Measurements from ENCODE around the gene HLA-G. TPM values are rescaled to one million over a fixed set of nuclear protein-coding genes. Genes with fewer than 3 reads are reported as not detected.

The HLA-G gene
- total RNA-seq, 1 donor from 2014 or later: not detected

GRCh38 chr6:29791786-29792122, 35.9 kb upstream of the HLA-G start:
- no peak for DNase-seq
- Mint-ChIP-seq H3K9me3 (ENCODE audit: unreplicated experiment) (peaks cover 3% of the 10 kb centered on the region), H3K27ac (ENCODE audit: unreplicated experiment) (no peak overlapping the region), H3K4me3 (ENCODE audit: unreplicated experiment) (peak overlapping the region; percentile 34), H3K36me3 (ENCODE audit: unreplicated experiment) (peaks cover 6% of the 10 kb centered on the region), H3K27me3 (ENCODE audit: unreplicated experiment) (peaks cover 5% of the 10 kb centered on the region), H3K4me1 (ENCODE audit: low read depth, unreplicated experiment) (no peaks in the 10 kb centered on the region)
- no peak for TF ChIP-seq CTCF (IDR thresholded peaks at IDR 0.05; ENCODE audit: partially characterized antibody, unreplicated experiment)

DNA sequence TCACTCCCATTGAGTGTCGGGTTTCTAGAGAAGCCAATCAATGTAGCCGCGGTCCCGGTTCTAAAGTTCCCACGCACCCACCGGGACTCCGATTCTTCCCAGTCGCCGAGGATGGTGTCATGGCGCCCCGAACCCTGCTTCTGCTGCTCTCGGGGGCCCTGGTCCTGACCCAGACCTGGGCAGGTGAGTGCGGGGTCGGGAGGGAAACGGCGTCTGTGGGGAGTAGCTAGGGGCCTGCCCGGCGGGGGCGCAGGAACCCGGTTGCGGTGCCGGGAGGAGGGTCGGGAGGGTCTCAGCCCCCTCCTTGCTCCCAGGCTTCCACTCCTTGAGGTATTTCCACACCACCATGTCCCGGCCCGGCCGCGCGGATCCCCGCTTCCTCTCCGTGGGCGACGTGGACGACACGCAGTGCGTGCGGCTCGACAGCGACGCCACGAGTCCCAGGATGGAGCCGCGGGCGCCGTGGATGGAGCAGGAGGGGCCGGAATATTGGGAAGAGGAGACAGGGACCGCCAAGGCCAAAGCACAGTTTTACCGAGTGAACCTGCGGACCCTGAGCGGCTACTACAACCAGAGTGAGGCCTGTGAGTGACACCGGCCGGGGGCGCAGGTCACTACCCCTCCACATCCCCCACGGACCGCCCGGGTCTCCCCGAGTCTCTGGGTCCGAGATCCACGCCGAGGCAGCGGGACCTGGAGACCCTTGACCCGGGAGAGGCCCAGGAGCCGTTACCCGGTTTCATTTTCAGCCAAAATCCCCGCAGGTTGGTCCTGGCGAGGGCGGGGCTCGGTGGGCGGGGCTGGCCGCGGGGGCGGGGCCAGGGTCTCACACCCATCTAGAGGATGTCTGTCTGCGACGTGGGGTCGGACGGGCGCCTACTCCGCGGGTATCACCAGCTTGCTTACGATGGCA, 35.2 kb upstream of the HLA-G start:
- TF ChIP-seq CTCF (IDR thresholded peaks at IDR 0.05; ENCODE audit: partially characterized antibody, unreplicated experiment): no peak
- Mint-ChIP-seq H3K4me3 (ENCODE audit: unreplicated experiment) (peak overlapping the region; percentile 75), H3K27me3 (ENCODE audit: unreplicated experiment) (peaks cover 5% of the 10 kb centered on the region), H3K9me3 (ENCODE audit: unreplicated experiment) (peaks cover 3% of the 10 kb centered on the region), H3K36me3 (ENCODE audit: unreplicated experiment) (peaks cover 6% of the 10 kb centered on the region), H3K27ac (ENCODE audit: unreplicated experiment) (no peak overlapping the region), H3K4me1 (ENCODE audit: low read depth, unreplicated experiment) (no peaks in the 10 kb centered on the region)
- peak; percentile 33 for DNase-seq

DNA sequence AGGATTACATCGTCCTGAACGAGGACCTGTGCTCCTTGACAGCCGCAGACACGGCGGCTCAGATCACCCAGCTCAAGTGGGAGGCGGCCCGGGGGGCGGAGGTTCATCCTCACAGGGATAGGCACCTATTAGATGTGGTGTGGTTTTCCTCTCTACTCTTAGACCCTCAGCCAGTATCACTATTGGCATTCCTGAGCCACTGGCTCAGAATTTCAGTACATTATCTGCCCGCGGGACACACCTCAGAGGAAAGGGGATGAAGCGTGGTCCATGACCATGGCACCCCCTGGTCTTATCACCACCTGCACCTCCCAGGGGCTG, 34.6 kb upstream of the HLA-G start:
- no peaks in the 10 kb centered on the region for H3K4me1 Mint-ChIP-seq (ENCODE audit: low read depth, unreplicated experiment)
- H3K36me3 Mint-ChIP-seq (ENCODE audit: unreplicated experiment): peaks cover 6% of the 10 kb centered on the region
- no peak for TF ChIP-seq CTCF (IDR thresholded peaks at IDR 0.05; ENCODE audit: partially characterized antibody, unreplicated experiment)
- no peak overlapping the region for H3K27ac Mint-ChIP-seq (ENCODE audit: unreplicated experiment)
- peaks cover under 1% of the 10 kb centered on the region for H3K9me3 Mint-ChIP-seq (ENCODE audit: unreplicated experiment)
- H3K27me3 Mint-ChIP-seq (ENCODE audit: unreplicated experiment): peaks cover 5% of the 10 kb centered on the region
- H3K4me3 Mint-ChIP-seq (ENCODE audit: unreplicated experiment): peak overlapping the region; percentile 75
- no peak for DNase-seq

DNA sequence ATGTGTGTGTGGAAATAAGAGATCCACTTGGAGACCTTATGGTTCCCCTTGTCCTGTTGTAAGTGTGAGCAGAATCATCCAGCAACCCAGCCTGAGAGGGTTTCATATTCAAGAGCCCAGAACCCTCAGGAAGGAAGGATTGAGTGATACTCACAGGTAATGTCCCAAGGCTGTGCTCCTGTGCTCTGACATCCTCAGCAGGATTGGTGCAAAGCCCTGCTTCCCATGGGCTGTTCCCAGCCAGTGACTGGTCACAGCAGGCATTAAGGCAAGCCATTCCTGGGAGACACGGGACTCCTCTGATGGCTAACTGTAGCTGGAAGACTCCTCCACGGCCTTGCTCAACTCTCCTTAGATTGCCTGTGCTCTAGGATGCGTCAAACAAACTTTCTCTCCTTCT, 33.8 kb upstream of the HLA-G start:
- DNase-seq: no peak
- no peak overlapping the region for H3K27ac Mint-ChIP-seq (ENCODE audit: unreplicated experiment)
- H3K4me1 Mint-ChIP-seq (ENCODE audit: low read depth, unreplicated experiment): no peaks in the 10 kb centered on the region
- H3K36me3 Mint-ChIP-seq (ENCODE audit: unreplicated experiment): peaks cover 6% of the 10 kb centered on the region
- no peak for TF ChIP-seq CTCF (IDR thresholded peaks at IDR 0.05; ENCODE audit: partially characterized antibody, unreplicated experiment)
- H3K27me3 Mint-ChIP-seq (ENCODE audit: unreplicated experiment): peaks cover 5% of the 10 kb centered on the region
- no peak overlapping the region for H3K4me3 Mint-ChIP-seq (ENCODE audit: unreplicated experiment)
- H3K9me3 Mint-ChIP-seq (ENCODE audit: unreplicated experiment): no peaks in the 10 kb centered on the region

- Mint-ChIP-seq H3K4me1 (ENCODE audit: low read depth, unreplicated experiment) (no peaks in the 10 kb centered on the region), H3K27me3 (ENCODE audit: unreplicated experiment) (peaks cover 2% of the 10 kb centered on the region)
- no peak for DNase-seq
Observed at GRCh38 chr6:29796026-29796425, 31.6 kb upstream of the HLA-G start.

More at GRCh38 chr6:29796026-29796425, 31.6 kb upstream of the HLA-G start:
- peaks cover 6% of the 10 kb centered on the region for H3K36me3 Mint-ChIP-seq (ENCODE audit: unreplicated experiment)
- TF ChIP-seq CTCF (IDR thresholded peaks at IDR 0.05; ENCODE audit: partially characterized antibody, unreplicated experiment): no peak
- H3K9me3 Mint-ChIP-seq (ENCODE audit: unreplicated experiment): no peaks in the 10 kb centered on the region
- H3K4me3 Mint-ChIP-seq (ENCODE audit: unreplicated experiment): no peak overlapping the region
- no peak overlapping the region for H3K27ac Mint-ChIP-seq (ENCODE audit: unreplicated experiment)
